HG02870 (cell line): Measurements from ENCODE around the gene ARHGEF16.

Experiments
- ATAC-seq: cut with Tn5 transposase; IDR thresholded peaks from one replicate; pipeline ENCODE4 v1.9.1; 2021; ENCODE audit warnings: mild to moderate bottlenecking, moderate library complexity; ENCODE audit not compliant: unreplicated experiment

ARHGEF16 gene

DNA sequence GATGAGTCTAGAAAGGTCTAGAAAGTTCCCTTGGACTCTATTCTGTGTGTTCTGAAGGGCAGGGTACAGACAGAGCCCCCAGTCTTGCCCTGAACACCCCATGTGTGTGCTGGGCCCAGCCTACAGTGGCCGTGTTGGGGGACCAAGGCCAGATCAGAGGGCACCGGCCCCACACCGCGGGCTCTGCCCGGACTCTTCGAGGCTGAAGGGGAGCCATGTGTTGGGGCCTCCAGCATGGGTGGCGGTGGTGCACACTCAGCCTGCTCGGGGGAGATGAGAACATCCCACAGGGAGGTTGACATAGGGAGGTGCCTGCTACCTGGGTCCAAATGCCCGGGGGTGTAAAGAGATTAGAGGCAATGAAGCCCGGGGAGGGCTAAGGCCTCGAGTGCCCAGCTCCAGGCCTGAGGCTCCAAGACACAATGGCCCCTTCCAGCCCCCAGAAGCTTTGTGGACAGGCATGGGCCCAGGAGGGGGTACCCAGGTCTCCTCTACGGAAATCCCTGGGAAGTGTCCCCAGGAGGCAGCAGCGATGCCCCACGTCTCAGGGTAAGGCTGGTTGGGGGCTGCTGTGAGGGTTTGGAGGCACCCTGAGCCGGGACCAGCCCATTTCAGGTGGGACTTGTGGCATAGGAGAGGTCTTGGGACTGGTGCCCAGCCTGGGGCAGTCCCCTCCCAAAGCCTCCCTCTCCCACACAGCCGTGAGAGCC, 12.1 kb downstream of the ARHGEF16 start:
- no peak for ATAC-seq

- no peak for ATAC-seq
These were observed 12.9 kb downstream of the ARHGEF16 start for GRCh38 chr1:3467096-3468036.

DNA sequence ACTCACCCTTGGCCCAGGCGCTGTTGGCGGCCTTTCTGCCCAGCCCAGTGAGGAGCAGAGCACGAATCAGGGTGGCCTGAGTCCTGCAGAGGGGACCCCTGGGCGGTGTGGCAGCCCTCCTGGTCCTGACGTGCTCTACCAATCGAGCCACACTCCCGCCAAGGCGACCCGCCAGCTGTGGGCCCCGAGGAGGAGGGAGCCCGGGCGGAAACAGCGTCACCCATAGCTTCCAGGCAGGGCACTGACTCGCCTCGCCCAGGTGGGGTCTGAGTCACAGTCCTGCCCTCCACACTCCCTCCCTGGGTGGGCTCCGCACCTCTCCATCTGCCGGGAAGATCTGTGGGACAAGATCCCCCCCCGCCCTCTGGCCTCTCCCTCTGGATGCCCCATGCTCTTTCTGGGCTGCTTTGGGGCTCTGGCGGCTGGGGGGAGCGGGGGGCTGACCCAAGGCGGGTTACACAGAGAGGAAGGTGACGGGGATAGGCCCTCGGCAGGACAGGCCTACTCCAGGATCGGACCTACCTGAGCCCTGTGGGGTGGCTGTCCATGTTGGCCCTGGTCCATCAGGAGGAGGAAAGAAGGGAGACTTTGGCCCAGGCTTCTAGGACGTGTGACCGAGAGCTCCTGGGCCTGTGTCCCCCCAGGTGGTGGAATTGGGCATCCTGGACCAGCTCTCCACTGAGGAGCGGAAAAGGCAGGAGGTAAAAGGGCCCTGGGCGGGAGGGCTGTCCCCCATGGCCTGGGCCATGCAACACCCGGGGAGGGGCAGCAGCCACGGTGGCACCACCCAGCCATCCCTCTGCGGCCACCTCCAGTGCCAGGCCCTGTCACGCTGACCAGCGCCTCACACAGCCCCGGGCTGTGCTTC, 14.0 kb downstream of the ARHGEF16 start:
- no peak for ATAC-seq

DNA sequence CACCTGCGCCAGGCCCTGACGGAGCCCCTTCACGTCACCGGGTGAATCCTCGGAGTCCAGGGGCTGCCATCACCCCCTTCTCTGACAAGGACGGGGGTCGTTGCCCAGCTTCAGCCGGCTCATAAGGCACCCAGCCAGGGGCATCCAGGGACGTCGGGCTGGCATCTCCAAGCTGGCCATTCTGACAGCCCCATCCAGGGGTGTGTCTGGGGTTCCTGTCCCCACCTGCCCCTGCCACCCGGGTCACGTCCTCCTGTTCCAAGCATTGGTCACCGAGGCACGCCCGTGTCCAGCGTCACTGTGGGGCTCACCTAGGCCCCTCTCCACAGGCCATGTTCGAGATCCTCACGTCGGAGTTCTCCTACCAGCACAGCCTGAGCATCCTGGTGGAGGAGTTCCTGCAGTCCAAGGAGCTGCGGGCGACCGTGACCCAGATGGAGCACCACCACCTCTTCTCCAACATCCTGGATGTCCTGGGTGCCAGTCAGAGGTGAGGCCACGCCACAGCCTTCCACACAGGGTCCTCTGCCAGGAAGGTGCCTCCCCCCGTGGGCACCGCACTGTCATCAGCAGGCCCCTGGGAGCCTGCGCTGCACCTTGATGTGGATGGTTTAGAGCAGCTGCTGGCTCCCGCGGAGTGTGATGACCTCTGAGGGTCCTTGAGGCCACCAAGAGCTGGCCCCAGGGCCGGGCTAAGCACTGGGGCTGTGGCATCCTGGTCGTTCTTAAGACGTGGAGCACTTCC, 14.8 kb downstream of the ARHGEF16 start:
- ATAC-seq, result no peak

- ATAC-seq, result no peak
These were observed 15.6 kb downstream of the ARHGEF16 start for GRCh38 chr1:3469849-3470649.

GRCh38 chr1:3470650-3471355, 16.3 kb downstream of the ARHGEF16 start:
- no peak for ATAC-seq

GRCh38 chr1:3471356-3472087, 17.1 kb downstream of the ARHGEF16 start:
- no peak for ATAC-seq

- no peak for ATAC-seq
These were observed 17.8 kb downstream of the ARHGEF16 start for GRCh38 chr1:3472088-3472850.

DNA sequence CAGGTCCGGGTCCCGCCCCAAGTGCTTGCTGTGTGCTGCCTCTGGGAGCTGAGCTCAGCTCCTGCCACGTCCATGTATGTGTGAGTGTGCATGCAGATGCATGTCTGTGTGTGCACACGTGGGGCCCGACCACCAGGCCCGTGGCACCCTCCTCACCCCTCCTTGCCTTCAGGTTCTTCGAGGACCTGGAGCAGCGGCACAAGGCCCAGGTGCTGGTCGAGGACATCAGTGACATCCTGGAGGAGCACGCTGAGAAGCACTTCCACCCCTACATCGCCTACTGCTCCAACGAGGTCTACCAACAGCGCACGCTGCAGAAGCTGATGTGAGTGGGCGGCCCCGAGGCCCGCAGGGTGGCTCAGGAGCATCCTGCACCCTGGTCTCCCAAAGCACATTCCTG, 18.4 kb downstream of the ARHGEF16 start:
- no peak for ATAC-seq

DNA sequence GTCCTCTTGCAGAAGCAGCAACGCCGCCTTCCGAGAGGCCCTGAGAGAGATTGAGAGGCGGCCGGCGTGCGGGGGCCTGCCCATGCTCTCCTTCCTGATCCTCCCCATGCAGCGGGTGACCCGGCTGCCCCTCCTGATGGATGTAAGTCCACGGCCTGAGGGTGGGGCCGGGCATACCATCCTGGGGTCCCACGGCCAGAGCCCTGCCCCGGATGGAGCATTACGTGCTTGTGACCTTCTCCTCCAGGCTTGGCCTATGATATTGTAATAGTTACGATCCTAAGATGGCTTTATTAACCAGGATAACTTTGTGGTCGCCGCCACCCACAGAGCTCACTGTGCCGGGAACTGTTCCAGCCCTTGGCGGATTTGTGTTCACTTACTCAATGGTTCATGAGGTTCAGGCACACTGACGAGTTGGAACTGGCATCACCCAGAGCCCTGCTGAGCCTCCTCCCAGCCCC, 18.9 kb downstream of the ARHGEF16 start:
- no peak for ATAC-seq

GRCh38 chr1:3474016-3474415, 19.6 kb downstream of the ARHGEF16 start:
- ATAC-seq, result no peak

DNA sequence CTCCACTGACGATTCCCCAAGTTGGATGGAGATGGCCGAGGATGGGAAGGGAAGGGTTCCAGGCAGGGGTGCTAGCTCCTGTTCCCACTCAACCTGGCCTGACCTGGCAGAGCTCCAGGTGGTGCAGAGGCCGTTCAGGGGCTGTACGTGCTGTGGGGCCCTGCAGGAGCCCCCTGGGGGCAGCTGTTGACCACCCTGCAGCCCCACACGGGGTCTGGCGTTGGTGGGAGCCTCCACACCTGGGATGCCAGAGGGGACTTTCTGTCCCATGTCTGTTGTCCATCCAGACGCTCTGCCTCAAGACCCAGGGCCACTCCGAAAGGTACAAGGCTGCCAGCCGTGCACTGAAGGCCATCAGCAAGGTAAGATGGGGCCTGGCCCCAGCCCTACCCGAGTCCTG, 20.0 kb downstream of the ARHGEF16 start:
- ATAC-seq, result no peak

- no peak for ATAC-seq
These were observed 21.5 kb downstream of the ARHGEF16 start for GRCh38 chr1:3475839-3476573.

DNA sequence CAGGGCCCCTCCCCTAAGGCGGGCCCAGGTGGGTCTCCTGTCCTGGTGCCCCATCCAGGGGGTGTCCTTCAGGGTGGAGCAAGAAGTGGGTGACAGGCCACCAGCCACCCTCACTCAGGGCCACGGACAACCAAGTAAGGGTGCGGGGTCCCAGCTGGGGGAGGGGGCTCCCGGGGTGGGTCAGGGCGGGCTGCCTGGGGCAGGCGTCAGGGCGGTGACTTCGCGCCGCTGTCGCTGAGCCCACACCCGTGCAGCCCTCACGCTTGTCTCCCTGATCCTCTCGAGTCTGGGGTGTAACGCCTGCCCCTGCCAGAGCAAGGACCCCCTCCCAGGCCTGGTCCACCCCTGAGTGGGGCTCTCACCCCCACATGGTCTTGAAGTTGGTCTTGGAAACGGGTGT, 22.2 kb downstream of the ARHGEF16 start:
- ATAC-seq, result no peak

DNA sequence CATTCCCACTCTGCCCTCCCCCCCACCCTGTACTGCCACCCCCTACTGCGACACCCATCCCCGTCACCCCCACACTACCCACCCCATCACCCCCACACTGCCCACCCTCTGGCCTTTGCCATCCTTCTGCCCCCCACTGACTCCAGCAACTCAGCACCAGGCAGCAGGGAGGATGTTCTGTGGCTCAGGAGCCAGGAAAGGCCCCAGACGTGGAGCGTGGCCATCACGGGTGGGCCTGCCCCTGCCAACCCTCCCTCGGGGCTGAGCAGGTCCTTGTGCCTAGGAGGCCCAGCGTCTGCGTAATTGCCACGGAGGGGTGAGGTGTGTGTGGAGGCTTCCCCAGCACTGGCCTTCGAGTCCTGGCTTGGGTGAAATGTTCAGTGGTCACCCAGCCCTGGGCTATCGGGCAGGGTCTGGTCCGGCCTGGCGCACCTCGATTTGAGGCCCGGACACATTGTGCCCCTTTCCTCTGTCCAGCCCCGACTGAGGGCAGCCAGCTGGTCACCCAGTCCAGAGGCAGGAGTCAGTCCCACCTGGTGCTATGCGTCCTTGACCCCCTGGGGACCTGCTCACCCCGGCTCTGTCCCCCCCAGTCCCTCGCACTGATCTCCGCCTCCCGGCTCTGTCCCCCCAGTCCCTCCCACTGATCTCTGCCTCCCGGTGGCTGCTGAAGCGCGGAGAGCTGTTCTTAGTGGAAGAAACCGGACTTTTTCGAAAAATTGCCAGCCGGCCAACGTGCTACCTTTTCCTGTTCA, 23.0 kb downstream of the ARHGEF16 start:
- no peak for ATAC-seq

DNA sequence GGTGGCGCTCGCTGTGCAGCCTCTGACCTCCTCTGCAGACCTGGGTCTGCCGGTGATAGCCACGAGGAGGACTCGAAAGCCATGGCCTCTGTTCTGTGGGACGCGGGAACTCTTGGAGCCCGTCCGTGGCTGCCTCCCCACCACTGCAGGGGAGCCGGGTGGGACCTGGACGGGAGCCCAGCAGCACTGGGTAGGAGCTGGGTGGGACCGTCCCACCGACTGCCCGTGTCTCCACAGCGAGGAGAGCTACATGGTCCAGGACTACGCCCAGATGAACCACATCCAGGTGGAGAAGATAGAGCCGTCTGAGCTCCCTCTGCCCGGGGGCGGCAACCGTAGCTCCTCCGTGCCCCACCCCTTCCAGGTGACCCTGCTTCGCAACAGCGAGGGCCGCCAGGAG, 23.7 kb downstream of the ARHGEF16 start:
- no peak for ATAC-seq
